ENCODE measurements around the gene CSNK2A3.

GRCh38 chr11:11387622-11388305 is 34.7 kb upstream of the CSNK2A3 start:
- no peak for TF ChIP-seq CTCF (IDR thresholded peaks at IDR 0.05; ENCODE audit: insufficient read depth, low read length)
- no peak for TF ChIP-seq GABPA (IDR thresholded peaks at IDR 0.05; ENCODE audit: low read depth)
- TF ChIP-seq POLR2AphosphoS5 (IDR thresholded peaks at IDR 0.05; ENCODE audit: low read depth) = no peak
